T-helper 2 cell treated with Interferon-gamma antibody and Interleukin-4, amounts not matched to agents 100 ng/mL and 5 ng/mL, for 36 hours (primary cell): Measurements from ENCODE around the gene RIPOR3. TPM values are rescaled to one million over a fixed set of nuclear protein-coding genes. Genes with fewer than 3 reads are reported as not detected.
"Not testable (repeated sequence)": the region's sequence is repeated elsewhere in the genome, so short reads cannot be mapped to it uniquely, and the experiment has no call there.

Source experiments
- intact Hi-C: fragments of 100-400 bp; cut with micrococcal nuclease; formaldehyde crosslinking; loops from one replicate; pipeline ENCODE4 v1.15.1; 2023
- total RNA-seq: library from RNA; stranded (reverse); gene quantifications from 2 replicates; pipeline ENCODE4 v1.2.3, GENCODE V29; 2022

The RIPOR3 gene
- total RNA-seq, 1 donor from 2014 or later, result not detected

GRCh38 chr20:50663095-50663821, 28.1 kb downstream of the RIPOR3 start:
- intact Hi-C loops, result no loop called here

- intact Hi-C loops, result no loop called here
Observed at GRCh38 chr20:50659975-50660670, 31.2 kb downstream of the RIPOR3 start.

GRCh38 chr20:50658804-50659380, 32.5 kb downstream of the RIPOR3 start:
- intact Hi-C loops, result no loop called here

GRCh38 chr20:50655311-50655880, 35.9 kb downstream of the RIPOR3 start:
- intact Hi-C loops, result no loop called here

GRCh38 chr20:50654904-50655303, 36.4 kb downstream of the RIPOR3 start:
- intact Hi-C loops, result no loop called here

- intact Hi-C loops, result no loop called here
Observed at GRCh38 chr20:50652702-50653294, 38.5 kb downstream of the RIPOR3 start.

- intact Hi-C loops, result no loop called here
Observed at GRCh38 chr20:50651676-50652075, 39.7 kb downstream of the RIPOR3 start.

GRCh38 chr20:50649590-50649989, 41.8 kb downstream of the RIPOR3 start:
- intact Hi-C loops, result no loop called here

- intact Hi-C loops, result no loop called here
Observed at GRCh38 chr20:50648651-50649050, 42.7 kb downstream of the RIPOR3 start.

- intact Hi-C loops, result no loop called here
Observed at GRCh38 chr20:50646483-50646996, 44.8 kb downstream of the RIPOR3 start.

- intact Hi-C loops, result no loop called here
Observed at GRCh38 chr20:50645253-50646068, 45.9 kb downstream of the RIPOR3 start.

- intact Hi-C loops, result no loop called here
Observed at GRCh38 chr20:50642288-50642803, 49.0 kb downstream of the RIPOR3 start.

GRCh38 chr20:50641625-50642287, 49.6 kb downstream of the RIPOR3 start:
- intact Hi-C loops, result not testable (repeated sequence)

GRCh38 chr20:50639971-50640711, 51.2 kb downstream of the RIPOR3 start:
- intact Hi-C loops, result loop anchor here (5.0 kb wide), 1 partner anchor 453 kb away; no protein-coding TSS in a partner anchor

- intact Hi-C loops, result loop anchor here (5.0 kb wide), 1 partner anchor 451 kb away; no protein-coding TSS in a partner anchor
Observed at GRCh38 chr20:50638015-50638847, 53.1 kb downstream of the RIPOR3 start.

GRCh38 chr20:50636601-50637540, 54.5 kb downstream of the RIPOR3 start:
- intact Hi-C loops, result loop anchor here (5.0 kb wide), 1 partner anchor 450 kb away; no protein-coding TSS in a partner anchor
